WTC11 (cell line): ENCODE measurements around the gene DYNLL2. TPM values are rescaled to one million over a fixed set of nuclear protein-coding genes. Genes with fewer than 3 reads are reported as not detected.

Experiments used
- ATAC-seq: fragments of 200-7000 bp; cut with Tn5 transposase; 2 replicates; pipeline ENCODE4 v1.10.0; 2021; ENCODE audit warnings: mild to moderate bottlenecking, moderate library complexity
- CTCF ChIA-PET: fragments of 300-600 bp; sonication (Branson Sonifier 250); formaldehyde crosslinking; loops from one replicate; lab custom pipeline; 2021; ENCODE audit warnings: antibody characterized with exemption; lab: Charles Lee
- POLR2A ChIA-PET: fragments of 350-600 bp; sonication (Branson Sonifier 250); formaldehyde crosslinking; loops from one replicate; lab custom pipeline; 2021; ENCODE audit warnings: antibody characterized with exemption; lab: Charles Lee
- DNase-seq: peaks from one replicate; pipeline ENCODE4 v3.0.0; 2021; ENCODE audit warnings: low spot score
- H3K27ac Mint-ChIP-seq: 2 replicates; pipeline ENCODE4 v1.8.0; 2021; ENCODE audit warnings: mixed read lengths
- H3K27me3 Mint-ChIP-seq: 2 replicates; pipeline ENCODE4 v1.8.0; 2021; ENCODE audit warnings: low read depth, mild to moderate bottlenecking, moderate library complexity, mixed read lengths
- H3K36me3 Mint-ChIP-seq: 2 replicates; pipeline ENCODE4 v1.8.0; 2021; ENCODE audit warnings: mixed read lengths
- H3K4me1 Mint-ChIP-seq: 2 replicates; pipeline ENCODE4 v1.8.0; 2022; ENCODE audit warnings: mixed read lengths
- H3K4me3 Mint-ChIP-seq: 2 replicates; pipeline ENCODE4 v1.8.0; 2021; ENCODE audit warnings: mild to moderate bottlenecking, moderate library complexity, mixed read lengths
- H3K9me3 Mint-ChIP-seq: 2 replicates; pipeline ENCODE4 v1.8.0; 2021; ENCODE audit warnings: mixed read lengths
- CBFB ChIP-seq: sonication (generic); formaldehyde crosslinking; IDR thresholded peaks from 2 replicates; pipeline ENCODE4 v1.8.1; 2022; ENCODE audit warnings: mild to moderate bottlenecking, low read depth, missing genetic modification reagents
- ESRRA ChIP-seq: sonication (generic); formaldehyde crosslinking; IDR thresholded peaks from 2 replicates; pipeline ENCODE4 v1.8.1; 2022; ENCODE audit warnings: mild to moderate bottlenecking, missing genetic modification reagents, borderline replicate concordance
- ETV6 ChIP-seq: sonication (generic); formaldehyde crosslinking; IDR thresholded peaks from 2 replicates; pipeline ENCODE4 v1.8.1; 2022; ENCODE audit warnings: mild to moderate bottlenecking, missing genetic modification reagents
- FOXK1 ChIP-seq: sonication (generic); formaldehyde crosslinking; IDR thresholded peaks from 2 replicates; pipeline ENCODE4 v1.8.0; 2022; ENCODE audit warnings: mild to moderate bottlenecking, moderate library complexity, missing genetic modification reagents
- HMGA2 ChIP-seq: fragments of 250-450 bp; sonication (Bioruptor Pico); IDR thresholded peaks from 2 replicates; pipeline ENCODE4 v1.4.0; 2021; ENCODE audit warnings: mild to moderate bottlenecking, moderate library complexity
- JAZF1 ChIP-seq: fragments of 250-450 bp; sonication (Bioruptor Pico); IDR thresholded peaks from 2 replicates; pipeline ENCODE4 v1.9.0; 2021; ENCODE audit warnings: moderate library complexity, mild to moderate bottlenecking, inconsistent platforms
- NFYB ChIP-seq: sonication (generic); formaldehyde crosslinking; conservative IDR thresholded peaks from 2 replicates; pipeline ENCODE4 v1.8.0; 2022; ENCODE audit warnings: low read depth, missing genetic modification reagents
- NR2C2 ChIP-seq: sonication (generic); formaldehyde crosslinking; IDR thresholded peaks from 2 replicates; pipeline ENCODE4 v1.8.0; 2022; ENCODE audit warnings: mild to moderate bottlenecking, missing genetic modification reagents
- NR3C1 ChIP-seq: sonication (generic); formaldehyde crosslinking; conservative IDR thresholded peaks from 2 replicates; pipeline ENCODE4 v1.8.1; 2023; ENCODE audit warnings: low read depth, mild to moderate bottlenecking, missing genetic modification reagents
- RORB ChIP-seq: fragments of 250-450 bp; sonication (Bioruptor Pico); IDR thresholded peaks from 2 replicates; pipeline ENCODE4 v1.9.0; 2021; ENCODE audit warnings: mild to moderate bottlenecking
- SMAD3 ChIP-seq: sonication (generic); formaldehyde crosslinking; IDR thresholded peaks from 2 replicates; pipeline ENCODE4 v1.8.0; 2022; ENCODE audit warnings: missing genetic modification reagents, mild to moderate bottlenecking, borderline replicate concordance
- TCF7 ChIP-seq: sonication (generic); formaldehyde crosslinking; IDR thresholded peaks from 2 replicates; pipeline ENCODE4 v1.8.0; 2022; ENCODE audit warnings: mild to moderate bottlenecking, low read depth, missing genetic modification reagents, moderate library complexity
- TEAD1 ChIP-seq: sonication (generic); formaldehyde crosslinking; IDR thresholded peaks from 2 replicates; pipeline ENCODE4 v1.8.0; 2022; ENCODE audit warnings: mild to moderate bottlenecking, missing genetic modification reagents
- ZNF138 ChIP-seq: sonication (generic); formaldehyde crosslinking; conservative IDR thresholded peaks from 2 replicates; pipeline ENCODE4 v1.8.1; 2022; ENCODE audit warnings: mild to moderate bottlenecking, moderate library complexity, missing genetic modification reagents
- ZNF263 ChIP-seq: sonication (generic); formaldehyde crosslinking; IDR thresholded peaks from 2 replicates; pipeline ENCODE4 v1.8.1; 2022; ENCODE audit warnings: low read depth, mild to moderate bottlenecking, moderate library complexity, missing genetic modification reagents
- total RNA-seq: library from RNA; stranded (reverse); gene quantifications from 3 replicates; pipeline ENCODE4 v1.2.3, GENCODE V29; 2021
- TF ChIP-seq, protein P1 (sequence below): sonication (generic); formaldehyde crosslinking; IDR thresholded peaks from 2 replicates; pipeline ENCODE4 v1.8.1; 2022; ENCODE audit warnings: mild to moderate bottlenecking, missing genetic modification reagents, moderate library complexity, borderline replicate concordance
- TF ChIP-seq, protein P2 (sequence below): sonication (generic); formaldehyde crosslinking; IDR thresholded peaks from 2 replicates; pipeline ENCODE4 v1.8.0; 2022; ENCODE audit warnings: mild to moderate bottlenecking, missing genetic modification reagents
- TF ChIP-seq, protein P3 (sequence below): sonication (generic); formaldehyde crosslinking; IDR thresholded peaks from 2 replicates; pipeline ENCODE4 v1.8.1; 2023; ENCODE audit warnings: mild to moderate bottlenecking, missing genetic modification reagents, moderate library complexity
- TF ChIP-seq, protein P4 (sequence below): fragments of 250-450 bp; sonication (Bioruptor Pico); IDR thresholded peaks from 2 replicates; pipeline ENCODE4 v2.1.2; 2022; ENCODE audit warnings: mild to moderate bottlenecking, moderate library complexity
- TF ChIP-seq, protein P5 (sequence below): fragments of 250-450 bp; sonication (Bioruptor Pico); IDR thresholded peaks from 2 replicates; pipeline ENCODE4 v1.9.0; 2021; ENCODE audit warnings: moderate library complexity, mild to moderate bottlenecking, inconsistent platforms, borderline replicate concordance
- TF ChIP-seq, protein P6 (sequence below): fragments of 250-450 bp; sonication (Bioruptor Pico); IDR thresholded peaks from 2 replicates; pipeline ENCODE4 v1.9.0; 2021; ENCODE audit warnings: mild to moderate bottlenecking, borderline replicate concordance

DYNLL2 gene
- total RNA-seq, 1 experiment from 2014 or later, result 34.6 TPM

DNA sequence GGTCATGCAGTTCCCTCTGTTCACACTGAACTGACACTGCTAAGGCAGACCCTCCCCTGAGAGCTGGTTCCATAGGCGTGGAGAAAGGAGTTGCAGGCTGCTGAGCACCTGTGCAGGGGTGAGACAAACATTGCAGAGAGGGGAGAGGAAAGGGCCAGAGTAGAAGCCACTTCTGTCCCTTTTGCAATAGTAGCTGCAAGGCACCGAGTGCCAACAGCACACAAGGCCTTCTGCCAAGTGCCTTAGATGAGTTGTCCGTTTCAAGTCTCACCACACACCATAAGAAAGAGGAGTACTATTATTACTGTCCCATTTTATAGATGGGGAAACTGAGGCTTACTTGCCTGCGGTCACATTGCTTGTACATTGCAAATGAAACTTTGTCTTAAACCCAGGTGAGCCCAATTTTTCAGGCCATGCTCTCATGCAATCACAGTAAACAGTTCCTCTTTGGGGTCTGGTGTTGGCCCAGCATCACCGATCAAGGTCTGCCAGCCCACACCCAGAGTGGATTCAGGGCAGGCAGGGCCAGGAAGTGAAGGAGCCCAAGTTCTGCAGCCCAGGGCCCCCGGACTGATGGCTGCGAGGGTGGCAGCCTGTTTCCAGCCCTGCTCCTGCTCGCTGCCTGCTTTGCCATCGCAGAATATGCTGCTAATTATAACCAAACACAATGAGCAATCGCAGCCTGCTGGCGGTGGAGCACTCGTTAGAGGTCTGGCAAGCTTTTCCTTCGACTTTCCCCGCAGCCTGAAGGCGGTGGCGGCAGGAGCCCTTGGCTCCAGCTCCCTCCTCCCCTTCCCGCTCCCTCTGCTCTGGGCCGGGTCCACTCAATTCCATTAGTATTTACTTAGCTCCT lies 36.8 kb upstream of the DYNLL2 start:
- peak; percentile 91 for ATAC-seq
- peak overlapping the region; percentile 32 for H3K4me3 Mint-ChIP-seq
- TF ChIP-seq ZNF263 (CRISPR knock-in tag) (0 out of 2 replicates have a peak, but pooled peaks have one; percentile 46), ESRRA (CRISPR knock-in tag) (no peak)
- peaks cover 16% of the 10 kb centered on the region for H3K4me1 Mint-ChIP-seq
- ChIA-PET POLR2A (no interaction called here), CTCF (interaction anchor here (0.5 to 1.4 kb wide), 4 partner anchors 47 to 183 kb away, joined by 3 to 4 read pairs (median 3); no protein-coding TSS in a partner anchor)
- DNase-seq, result peak; percentile 42
- no peak overlapping the region for H3K27ac Mint-ChIP-seq
- H3K9me3 Mint-ChIP-seq, result peaks cover 13% of the 10 kb centered on the region
- no peaks in the 10 kb centered on the region for H3K36me3 Mint-ChIP-seq
- H3K27me3 Mint-ChIP-seq, result peaks cover 4% of the 10 kb centered on the region; the same call in 1 of the 2 replicates

DNA sequence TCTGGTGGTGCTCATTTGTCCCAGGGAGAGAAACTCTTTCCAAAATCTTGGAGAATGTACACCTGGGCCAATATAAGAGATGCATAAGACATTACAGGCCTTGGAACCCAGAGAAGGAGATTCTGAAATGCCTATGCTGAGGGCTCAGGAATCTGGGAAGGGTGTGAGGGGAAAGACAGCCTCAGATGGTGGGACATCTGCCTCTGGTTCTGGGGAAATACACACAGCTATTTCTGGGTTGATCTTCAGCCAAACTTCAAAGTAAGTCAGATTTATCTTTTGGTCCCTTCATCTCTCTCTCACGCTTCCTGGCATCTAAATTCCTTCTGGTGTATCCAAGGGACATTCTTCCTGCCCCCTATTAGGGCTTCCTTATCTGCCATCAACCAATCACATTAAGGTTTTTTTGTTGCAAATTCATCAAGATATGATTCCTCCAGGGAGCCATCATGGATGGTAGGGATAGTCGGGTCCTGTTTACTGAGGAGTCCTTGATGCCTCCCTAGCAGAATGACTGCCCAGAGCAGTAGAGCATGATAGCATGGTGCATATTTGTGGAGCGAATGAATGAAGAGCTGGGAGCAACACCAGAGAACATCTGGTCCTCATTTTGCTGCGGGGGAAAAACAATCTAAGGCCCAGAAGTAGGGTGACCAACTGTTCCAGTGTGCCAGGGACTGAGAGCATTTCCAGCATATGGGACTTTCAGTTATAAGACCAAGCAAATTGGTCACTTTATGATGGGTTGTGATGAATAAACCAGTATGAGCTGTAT lies 35.7 kb upstream of the DYNLL2 start:
- Mint-ChIP-seq H3K27ac (no peak overlapping the region), H3K36me3 (no peaks in the 10 kb centered on the region), H3K9me3 (peaks cover 13% of the 10 kb centered on the region), H3K27me3 (no peaks in the 10 kb centered on the region; the same call in 1 of the 2 replicates), H3K4me3 (peak overlapping the region; percentile 32; the same call in 1 of the 2 replicates), H3K4me1 (peaks cover 16% of the 10 kb centered on the region)
- DNase-seq (no peak), ATAC-seq (no peak)
- CTCF ChIA-PET, result interaction anchor here (0.7 to 1.0 kb wide), 2 partner anchors 48 kb away, joined by 3 read pairs; no protein-coding TSS in a partner anchor
- POLR2A ChIA-PET, result no interaction called here
- TF ChIP-seq, protein P1, sequence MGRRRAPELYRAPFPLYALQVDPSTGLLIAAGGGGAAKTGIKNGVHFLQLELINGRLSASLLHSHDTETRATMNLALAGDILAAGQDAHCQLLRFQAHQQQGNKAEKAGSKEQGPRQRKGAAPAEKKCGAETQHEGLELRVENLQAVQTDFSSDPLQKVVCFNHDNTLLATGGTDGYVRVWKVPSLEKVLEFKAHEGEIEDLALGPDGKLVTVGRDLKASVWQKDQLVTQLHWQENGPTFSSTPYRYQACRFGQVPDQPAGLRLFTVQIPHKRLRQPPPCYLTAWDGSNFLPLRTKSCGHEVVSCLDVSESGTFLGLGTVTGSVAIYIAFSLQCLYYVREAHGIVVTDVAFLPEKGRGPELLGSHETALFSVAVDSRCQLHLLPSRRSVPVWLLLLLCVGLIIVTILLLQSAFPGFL (CRISPR knock-in tag), result no peak
- TF ChIP-seq TCF7 (CRISPR knock-in tag) (no peak), HMGA2 (CRISPR knock-in tag) (no peak), ETV6 (no peak), CBFB (no peak), NR2C2 (CRISPR knock-in tag) (no peak), SMAD3 (CRISPR knock-in tag) (no peak), FOXK1 (no peak), JAZF1 (no peak), NR3C1 (CRISPR knock-in tag) (no peak), NFYB (CRISPR knock-in tag) (no peak)
- TF ChIP-seq, protein P2, sequence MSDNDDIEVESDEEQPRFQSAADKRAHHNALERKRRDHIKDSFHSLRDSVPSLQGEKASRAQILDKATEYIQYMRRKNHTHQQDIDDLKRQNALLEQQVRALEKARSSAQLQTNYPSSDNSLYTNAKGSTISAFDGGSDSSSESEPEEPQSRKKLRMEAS, result no peak
- TF ChIP-seq, protein P3, sequence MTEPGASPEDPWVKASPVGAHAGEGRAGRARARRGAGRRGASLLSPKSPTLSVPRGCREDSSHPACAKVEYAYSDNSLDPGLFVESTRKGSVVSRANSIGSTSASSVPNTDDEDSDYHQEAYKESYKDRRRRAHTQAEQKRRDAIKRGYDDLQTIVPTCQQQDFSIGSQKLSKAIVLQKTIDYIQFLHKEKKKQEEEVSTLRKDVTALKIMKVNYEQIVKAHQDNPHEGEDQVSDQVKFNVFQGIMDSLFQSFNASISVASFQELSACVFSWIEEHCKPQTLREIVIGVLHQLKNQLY (CRISPR knock-in tag), result no peak
- TF ChIP-seq, protein P4, sequence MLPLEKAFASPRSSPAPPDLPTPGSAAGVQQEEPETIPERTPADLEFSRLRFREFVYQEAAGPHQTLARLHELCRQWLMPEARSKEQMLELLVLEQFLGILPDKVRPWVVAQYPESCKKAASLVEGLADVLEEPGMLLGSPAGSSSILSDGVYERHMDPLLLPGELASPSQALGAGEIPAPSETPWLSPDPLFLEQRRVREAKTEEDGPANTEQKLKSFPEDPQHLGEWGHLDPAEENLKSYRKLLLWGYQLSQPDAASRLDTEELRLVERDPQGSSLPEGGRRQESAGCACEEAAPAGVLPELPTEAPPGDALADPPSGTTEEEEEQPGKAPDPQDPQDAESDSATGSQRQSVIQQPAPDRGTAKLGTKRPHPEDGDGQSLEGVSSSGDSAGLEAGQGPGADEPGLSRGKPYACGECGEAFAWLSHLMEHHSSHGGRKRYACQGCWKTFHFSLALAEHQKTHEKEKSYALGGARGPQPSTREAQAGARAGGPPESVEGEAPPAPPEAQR, result no peak

DNA sequence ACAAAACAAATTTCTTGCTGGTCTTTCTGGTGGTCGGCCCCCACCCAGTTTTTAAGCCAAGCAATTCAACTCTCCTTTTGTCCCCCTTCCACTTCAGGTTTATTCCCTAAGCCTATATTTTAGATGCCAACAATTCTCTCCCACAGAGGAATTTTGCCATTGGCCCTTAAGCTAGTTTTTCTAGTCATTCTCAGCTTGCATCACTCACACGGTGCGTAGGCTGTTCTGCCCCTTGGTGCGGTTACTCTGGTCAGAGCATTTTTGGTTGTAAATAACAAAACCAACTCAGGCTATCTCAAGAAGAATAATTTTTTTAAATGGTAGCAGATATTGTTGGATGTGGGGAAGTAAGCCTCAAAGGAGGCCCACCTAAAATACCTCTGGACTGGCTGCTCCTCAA lies 33.7 kb upstream of the DYNLL2 start:
- ATAC-seq (no peak), DNase-seq (no peak)
- peaks cover 16% of the 10 kb centered on the region for H3K4me1 Mint-ChIP-seq
- no peaks in the 10 kb centered on the region for H3K36me3 Mint-ChIP-seq
- H3K4me3 Mint-ChIP-seq, result no peak overlapping the region
- H3K9me3 Mint-ChIP-seq, result peaks cover under 1% of the 10 kb centered on the region
- H3K27ac Mint-ChIP-seq, result no peak overlapping the region
- TF ChIP-seq, protein P5, sequence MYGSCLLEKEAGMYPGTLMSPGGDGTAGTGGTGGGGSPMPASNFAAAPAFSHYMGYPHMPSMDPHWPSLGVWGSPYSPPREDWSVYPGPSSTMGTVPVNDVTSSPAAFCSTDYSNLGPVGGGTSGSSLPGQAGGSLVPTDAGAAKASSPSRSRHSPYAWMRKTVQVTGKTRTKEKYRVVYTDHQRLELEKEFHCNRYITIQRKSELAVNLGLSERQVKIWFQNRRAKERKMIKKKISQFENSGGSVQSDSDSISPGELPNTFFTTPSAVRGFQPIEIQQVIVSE (CRISPR knock-in tag), result no peak
- TF ChIP-seq RORB (CRISPR knock-in tag) (no peak), ZNF138 (CRISPR knock-in tag) (no peak), TEAD1 (CRISPR knock-in tag) (no peak)
- TF ChIP-seq, protein P6, sequence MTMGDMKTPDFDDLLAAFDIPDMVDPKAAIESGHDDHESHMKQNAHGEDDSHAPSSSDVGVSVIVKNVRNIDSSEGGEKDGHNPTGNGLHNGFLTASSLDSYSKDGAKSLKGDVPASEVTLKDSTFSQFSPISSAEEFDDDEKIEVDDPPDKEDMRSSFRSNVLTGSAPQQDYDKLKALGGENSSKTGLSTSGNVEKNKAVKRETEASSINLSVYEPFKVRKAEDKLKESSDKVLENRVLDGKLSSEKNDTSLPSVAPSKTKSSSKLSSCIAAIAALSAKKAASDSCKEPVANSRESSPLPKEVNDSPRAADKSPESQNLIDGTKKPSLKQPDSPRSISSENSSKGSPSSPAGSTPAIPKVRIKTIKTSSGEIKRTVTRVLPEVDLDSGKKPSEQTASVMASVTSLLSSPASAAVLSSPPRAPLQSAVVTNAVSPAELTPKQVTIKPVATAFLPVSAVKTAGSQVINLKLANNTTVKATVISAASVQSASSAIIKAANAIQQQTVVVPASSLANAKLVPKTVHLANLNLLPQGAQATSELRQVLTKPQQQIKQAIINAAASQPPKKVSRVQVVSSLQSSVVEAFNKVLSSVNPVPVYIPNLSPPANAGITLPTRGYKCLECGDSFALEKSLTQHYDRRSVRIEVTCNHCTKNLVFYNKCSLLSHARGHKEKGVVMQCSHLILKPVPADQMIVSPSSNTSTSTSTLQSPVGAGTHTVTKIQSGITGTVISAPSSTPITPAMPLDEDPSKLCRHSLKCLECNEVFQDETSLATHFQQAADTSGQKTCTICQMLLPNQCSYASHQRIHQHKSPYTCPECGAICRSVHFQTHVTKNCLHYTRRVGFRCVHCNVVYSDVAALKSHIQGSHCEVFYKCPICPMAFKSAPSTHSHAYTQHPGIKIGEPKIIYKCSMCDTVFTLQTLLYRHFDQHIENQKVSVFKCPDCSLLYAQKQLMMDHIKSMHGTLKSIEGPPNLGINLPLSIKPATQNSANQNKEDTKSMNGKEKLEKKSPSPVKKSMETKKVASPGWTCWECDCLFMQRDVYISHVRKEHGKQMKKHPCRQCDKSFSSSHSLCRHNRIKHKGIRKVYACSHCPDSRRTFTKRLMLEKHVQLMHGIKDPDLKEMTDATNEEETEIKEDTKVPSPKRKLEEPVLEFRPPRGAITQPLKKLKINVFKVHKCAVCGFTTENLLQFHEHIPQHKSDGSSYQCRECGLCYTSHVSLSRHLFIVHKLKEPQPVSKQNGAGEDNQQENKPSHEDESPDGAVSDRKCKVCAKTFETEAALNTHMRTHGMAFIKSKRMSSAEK, result no peak
- TF ChIP-seq, all 79 proteins: peak for 0
- ChIA-PET CTCF (no interaction called here), POLR2A (no interaction called here)
- H3K27me3 Mint-ChIP-seq, result no peaks in the 10 kb centered on the region
